Activated T-cell treated with anti-CD3 and anti-CD28 coated beads for 1 hour (primary cell): ENCODE measurements around the gene FRMD4B.

Experiments used
- DNase-seq: peaks from one replicate; pipeline ENCODE4 v3.0.0-alpha.2; 2020; ENCODE audit warnings: low read depth

The FRMD4B gene

GRCh38 chr3:69321301-69322157 is 64.4 kb downstream of the FRMD4B start:
- no peak for DNase-seq

DNA sequence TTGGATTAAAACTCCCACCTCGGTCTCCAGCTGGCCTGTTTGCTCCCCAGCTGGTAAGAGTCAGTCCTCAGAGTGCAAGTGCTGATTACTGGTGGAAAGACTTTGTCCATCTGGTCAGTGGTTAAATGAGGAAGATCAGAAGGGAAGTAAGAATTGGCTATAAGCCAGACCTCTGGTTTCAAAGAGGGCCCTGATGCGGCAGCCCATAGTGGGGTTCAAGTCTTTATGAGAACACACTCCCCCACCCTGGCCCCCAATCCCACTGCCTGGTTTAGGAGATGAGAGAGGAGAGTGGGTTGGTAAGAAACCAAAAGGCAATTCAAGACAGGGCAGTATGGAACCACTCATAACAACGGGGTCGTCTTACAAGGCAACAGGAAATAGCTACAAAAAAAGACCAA is 65.0 kb downstream of the FRMD4B start:
- DNase-seq, result no peak

- no peak for DNase-seq
These were observed 66.2 kb downstream of the FRMD4B start for GRCh38 chr3:69319652-69320051.

GRCh38 chr3:69318410-69318809 is 67.5 kb downstream of the FRMD4B start:
- DNase-seq, result no peak

DNA sequence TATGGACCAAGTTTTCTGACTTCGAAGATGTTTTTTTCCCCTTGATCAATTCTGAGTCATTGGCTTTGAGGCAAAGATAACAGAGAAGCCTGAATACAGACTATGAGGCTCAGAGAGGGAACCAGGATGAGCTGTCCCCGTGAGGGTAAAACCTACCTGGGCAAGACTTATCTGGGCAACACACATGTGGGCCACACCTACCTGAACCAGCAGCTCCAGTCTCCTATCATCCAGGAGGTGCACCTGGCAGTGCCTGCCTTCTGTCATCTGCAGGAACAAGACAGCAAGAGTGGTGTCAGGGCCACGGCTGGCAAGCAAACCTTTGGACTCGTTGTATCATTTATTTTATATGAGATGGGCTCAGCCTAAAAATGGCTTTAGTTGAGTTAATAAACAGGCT is 72.6 kb downstream of the FRMD4B start:
- no peak for DNase-seq

DNA sequence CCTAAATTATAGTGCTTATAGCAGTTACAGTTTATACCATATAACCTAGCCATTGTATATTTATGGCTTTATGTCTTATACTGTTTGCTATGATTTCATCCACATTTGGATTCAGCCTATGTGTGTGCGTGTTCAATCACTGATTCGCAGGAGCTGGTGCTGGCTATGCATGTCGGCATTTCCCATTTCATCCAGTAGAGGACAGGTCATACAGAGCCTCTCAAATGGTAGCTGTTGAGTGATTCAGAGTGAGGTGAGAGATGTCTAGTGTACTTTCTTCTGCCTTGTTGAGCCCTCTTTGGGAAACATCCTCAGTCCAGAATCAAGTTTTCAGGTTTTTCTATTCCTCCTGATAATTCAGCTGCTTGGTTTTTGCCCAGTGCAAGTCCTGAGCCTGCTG is 76.1 kb downstream of the FRMD4B start:
- no peak for DNase-seq

DNA sequence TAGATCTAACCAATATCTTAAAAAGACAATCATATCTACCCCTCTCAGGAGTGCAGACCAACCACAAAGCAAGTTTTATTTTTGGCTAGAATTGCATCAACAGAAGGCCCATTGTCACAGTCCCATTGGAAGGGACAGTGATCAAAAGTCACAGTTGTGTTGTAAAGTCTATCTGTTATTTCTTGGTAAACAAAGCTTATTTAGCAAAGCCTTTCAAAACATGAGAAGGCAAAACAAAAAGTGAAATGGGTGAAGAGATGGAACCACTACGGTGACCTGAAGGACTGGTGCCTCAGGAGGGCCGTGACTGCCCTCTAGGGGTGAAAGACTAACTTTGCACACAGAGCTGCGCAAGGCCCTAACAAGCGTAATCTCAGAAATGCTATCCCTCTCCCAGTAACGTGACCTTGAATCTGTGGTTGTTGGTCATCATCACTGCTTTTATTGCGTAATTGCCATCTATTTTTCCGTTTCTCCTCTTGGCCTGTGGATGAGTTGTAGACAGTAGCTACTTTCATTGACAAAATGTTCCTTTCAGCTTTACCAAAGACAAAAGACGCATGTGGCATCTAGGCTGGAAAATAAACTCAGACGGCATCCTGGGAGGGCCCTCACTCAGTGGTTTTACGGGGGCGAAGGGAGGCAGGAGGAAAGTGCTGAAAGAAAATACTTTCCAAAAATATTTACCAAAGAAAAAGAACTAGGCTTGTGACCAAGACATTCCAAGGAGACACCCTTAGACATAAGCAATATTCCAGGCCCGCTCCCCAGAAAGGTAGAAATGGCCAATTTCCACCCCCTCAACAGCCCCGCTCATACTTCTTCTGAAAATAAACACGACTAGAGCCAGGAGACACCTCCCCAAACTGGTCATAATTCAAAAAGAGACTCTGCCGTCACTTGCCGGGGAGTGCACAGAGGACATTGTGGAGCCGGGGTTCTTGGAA is 79.4 kb downstream of the FRMD4B start:
- DNase-seq, result peak; percentile 52

DNA sequence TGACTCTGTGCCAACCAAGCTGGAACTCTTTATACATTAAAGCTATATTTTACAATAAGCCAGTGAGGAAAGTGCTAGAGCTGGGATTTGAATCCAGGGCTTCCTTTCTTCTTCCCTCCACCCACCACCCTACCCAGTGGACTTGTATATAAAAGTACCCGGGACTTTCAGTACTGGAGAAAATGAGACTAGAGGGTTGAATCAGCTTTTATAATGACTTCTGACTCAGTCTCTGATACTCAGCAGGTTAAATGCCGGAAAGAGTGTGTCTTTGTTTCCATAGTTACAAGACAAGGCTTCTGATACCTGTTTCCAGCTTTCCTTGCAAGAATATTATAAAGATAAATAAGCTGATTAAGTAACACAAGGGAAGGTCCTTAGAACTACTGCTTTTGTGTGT is 80.9 kb downstream of the FRMD4B start:
- DNase-seq, result no peak

DNA sequence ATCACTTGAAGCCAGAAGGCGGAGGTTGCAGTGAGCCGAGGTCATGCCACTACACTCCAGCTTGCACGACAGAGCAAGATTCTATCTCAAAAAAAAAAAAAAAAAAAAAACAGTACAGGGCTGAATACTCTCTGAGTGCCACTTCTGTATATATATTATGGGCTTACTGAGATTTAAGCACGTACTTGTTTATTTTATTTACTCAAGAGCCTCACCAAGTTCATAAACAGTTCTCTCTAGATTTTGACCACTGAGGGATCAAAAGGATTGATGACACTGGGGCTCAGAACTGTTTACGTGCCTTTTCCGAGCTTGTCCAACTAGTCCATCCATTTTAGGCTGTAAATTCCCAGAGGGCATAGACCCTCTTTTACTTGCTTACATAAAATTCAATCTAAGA is 81.5 kb downstream of the FRMD4B start:
- DNase-seq, result no peak

GRCh38 chr3:69300296-69300695 is 85.6 kb downstream of the FRMD4B start:
- no peak for DNase-seq

DNA sequence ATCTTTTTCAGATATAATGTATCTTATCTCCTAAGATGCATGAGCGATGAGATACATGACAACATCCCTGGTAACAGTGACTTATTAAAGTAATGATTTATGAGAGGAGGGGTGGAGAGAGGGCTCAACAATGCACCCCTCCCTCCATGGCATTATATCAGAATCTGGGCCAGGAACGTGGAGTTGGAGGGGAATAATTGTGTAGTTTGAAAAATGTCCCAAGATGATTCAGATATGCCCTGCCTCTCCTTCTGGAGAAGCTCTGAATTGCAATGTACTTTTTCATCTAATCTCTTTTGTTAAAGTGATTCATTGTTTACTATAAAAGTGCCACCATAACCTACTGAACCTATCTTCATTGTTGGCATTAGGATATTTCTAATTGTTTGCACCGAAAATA is 86.5 kb downstream of the FRMD4B start:
- DNase-seq, result no peak

DNA sequence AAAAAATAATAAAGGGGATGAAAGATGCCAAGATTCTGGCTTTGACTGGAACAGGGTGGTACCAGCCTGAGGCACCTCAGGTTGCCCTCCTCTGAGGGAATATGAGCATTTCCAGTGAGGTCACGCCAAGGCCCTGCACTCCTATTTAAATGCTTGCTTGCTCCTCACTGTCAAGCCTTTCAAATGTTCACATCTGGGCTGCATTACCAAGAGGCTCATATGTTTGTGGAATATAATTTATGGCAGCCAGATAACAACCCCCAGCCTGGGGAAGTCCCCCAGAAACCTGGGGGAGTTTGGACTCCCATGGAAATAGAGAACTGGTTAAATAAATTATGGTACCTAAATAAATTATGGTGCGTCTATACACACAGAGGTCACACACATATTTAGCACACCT is 88.4 kb downstream of the FRMD4B start:
- no peak for DNase-seq

- DNase-seq, result no peak
These were observed 88.9 kb downstream of the FRMD4B start for GRCh38 chr3:69296995-69297394.

GRCh38 chr3:69294014-69294766 is 91.7 kb downstream of the FRMD4B start:
- no peak for DNase-seq

DNA sequence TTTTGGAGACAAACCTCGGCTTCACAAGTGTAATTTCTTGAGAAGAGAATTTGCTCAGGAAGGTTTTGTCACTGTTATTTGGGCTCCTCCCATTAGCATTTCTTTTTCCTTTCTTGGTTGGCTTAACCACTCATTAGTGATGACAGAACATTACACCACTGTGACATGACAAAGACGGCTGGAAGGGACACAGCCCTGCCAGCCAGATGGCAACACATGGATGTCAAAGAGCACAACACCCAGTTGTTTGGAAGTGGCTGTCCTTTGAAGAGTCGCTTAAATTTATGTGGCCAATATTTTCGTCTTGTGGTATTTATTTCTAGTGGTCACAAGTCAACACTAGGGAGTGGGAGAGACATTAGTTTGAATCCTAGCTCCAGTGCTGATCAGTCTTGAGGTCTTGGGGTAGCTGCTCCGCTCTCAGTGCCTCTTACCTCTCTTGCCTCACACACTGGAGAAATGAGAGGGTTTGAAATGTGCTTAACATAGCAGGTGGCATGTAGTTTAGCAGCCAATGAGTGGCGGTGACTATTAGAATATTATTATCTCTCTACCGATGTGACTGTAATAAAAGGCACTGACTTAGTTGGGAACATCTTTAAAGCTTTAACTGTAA is 92.8 kb downstream of the FRMD4B start:
- DNase-seq, result no peak

DNA sequence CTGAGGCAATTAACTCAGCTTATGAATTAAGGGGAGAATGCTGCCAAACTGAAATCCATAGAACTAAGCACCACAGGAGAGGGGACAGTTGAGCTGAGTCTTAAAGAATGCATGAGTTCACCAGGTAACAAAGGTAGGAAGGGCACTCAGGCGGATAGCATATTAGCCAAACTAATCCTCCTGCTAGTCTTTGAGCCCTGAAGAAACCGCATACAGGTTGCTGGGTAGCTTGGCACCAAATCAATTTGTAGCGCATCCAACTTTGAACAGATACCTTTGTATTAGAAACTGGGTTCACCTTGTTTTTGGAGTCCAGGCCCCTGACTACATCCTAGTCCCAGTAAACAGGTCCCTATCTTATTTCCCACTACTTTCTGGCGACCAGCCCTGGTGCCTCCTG is 93.7 kb downstream of the FRMD4B start:
- DNase-seq, result no peak

DNA sequence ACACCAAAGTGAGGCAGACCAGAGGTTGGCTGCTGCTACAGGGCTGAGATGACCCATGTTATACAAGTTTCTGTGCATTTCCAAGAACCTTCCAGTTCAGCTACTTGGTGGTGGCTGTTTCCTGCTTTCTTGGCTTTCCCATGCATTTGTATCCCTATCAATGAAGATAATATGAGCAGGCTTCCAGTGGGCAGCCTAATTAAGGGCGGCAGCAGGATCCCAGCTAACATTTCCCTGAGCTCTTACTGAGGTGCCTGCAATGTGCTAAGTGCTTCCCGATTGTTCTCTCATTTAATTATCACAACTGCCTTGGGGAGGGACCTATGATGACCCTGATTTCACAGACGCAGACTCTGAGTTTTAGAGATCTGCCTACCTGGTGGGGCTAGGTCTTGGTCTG is 95.5 kb downstream of the FRMD4B start:
- no peak for DNase-seq

GRCh38 chr3:69290006-69290405 is 95.9 kb downstream of the FRMD4B start:
- DNase-seq, result no peak

DNA sequence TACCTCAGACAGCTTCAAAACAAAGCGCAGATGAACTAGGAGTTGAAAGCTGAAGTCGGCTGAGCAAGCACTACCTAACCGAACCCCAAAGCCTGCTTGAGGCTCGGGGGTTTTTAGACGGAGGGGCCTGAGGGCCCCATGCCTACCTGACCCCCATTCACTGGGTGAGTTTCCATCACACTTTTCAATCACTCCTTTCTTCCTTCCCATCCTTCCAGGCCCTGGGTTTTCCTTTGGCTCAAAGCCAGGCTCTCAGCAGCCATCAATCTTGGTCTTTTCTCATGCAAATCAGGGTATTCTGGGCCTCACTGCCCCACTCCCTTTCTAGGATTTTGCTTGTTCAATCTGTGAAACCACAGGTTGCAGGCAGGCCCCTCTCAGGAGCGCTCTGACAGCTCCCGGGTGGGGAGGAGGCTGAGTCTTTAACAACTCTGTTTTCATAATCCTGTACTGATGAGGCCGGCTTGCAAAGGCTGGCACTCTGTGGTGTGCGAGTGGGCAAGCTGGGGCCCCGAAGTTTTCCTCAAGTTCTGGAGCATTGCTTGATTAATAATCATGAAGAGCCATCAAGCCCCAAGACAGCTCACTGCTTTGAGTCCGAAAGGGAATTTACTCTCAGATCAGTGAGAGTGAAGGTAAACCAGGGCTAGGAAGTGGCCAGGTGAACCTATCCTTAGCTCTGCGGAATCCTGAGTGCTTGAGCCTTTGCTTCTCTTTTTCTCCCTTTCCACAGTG is 97.6 kb downstream of the FRMD4B start:
- DNase-seq, result no peak

GRCh38 chr3:69283913-69284611 is 101.8 kb downstream of the FRMD4B start:
- no peak for DNase-seq

DNA sequence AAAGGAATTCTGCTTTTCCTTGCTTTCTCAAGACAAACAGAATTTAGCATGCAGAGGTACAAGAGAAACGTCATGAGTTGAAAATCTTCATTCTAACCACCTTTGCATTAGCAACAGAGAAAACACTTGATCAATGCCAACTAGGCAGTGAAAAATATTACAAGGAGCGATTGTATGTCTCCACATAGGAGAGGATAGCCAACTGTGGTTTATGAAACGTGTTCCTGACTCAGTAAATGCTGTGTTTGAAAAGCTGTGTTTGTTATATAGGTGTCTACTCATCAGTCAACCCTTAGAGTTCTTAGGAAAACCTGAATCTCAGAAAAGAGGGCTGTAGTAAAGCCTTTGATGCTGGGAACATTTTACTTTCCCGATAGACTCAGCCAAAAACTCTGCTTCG is 102.4 kb downstream of the FRMD4B start:
- DNase-seq, result no peak
